ENCODE results near the gene SPTLC3. TPM values are rescaled to one million over a fixed set of nuclear protein-coding genes. Genes with fewer than 3 reads are reported as not detected.

The SPTLC3 gene
- total and polyA plus RNA-seq, 5 donors, result 4.2 to 16.9 (median 13.1) TPM

DNA sequence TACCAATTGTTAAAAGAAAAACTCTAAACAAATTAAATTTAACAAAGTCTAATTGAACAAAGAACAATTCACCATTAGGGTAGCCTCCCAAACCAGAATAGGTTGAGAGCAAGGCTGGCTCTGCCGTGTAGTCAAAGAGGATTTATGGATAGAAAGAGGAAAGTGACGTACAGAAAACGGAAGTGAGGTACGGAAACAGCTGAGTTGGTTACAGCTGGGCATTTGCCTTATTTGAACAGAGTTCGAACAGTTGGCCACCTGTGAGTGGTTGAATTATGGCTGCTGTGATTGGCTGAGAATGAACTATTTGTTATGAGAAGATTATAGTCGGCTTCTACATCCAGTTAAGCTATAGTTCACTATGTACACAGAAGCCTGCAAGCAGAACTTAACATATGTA lies 193.8 kb downstream of the SPTLC3 start:
- DNase-seq, result no peak
- no peaks in the 10 kb centered on the region for H3K9me3 ChIP-seq (ENCODE audit: control insufficient read depth, low read length)
- H3K27me3 ChIP-seq (ENCODE audit: control insufficient read depth, insufficient read depth), result no peaks in the 10 kb centered on the region
- 75% methylated on average over 6 of the region's 6 CpGs for WGBS
- no peak overlapping the region for H3K27ac ChIP-seq (ENCODE audit: low read length)
- H3K4me3 ChIP-seq (ENCODE audit: low read length), result no peak overlapping the region
- intact Hi-C loops (cut with DNase I), result no loop called here
- no peak for ATAC-seq
- H3K4me1 ChIP-seq (ENCODE audit: control insufficient read depth, insufficient read depth, low read length), result no peaks in the 10 kb centered on the region

DNA sequence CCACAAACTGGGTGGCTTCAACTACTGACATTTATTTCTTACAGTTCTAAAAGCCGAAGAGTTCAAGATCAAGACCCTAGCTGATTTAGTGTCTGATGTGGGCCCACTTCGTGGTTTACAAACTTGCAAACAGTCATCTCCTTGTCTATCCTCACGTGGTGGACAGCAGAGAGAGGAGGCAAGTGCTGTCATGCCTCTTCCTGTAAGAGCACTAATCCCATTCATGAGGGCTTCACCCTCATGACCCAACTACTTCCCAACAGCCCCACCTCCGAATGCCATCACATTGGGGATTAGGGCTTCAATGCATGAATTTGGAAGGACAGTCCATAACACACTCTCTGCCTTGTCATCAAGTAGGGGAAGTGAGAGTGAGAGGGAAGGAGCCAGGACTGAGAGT lies 196.7 kb downstream of the SPTLC3 start:
- no peaks in the 10 kb centered on the region for H3K27me3 ChIP-seq (ENCODE audit: control insufficient read depth, insufficient read depth)
- DNase-seq (no peak), ATAC-seq (no peak)
- WGBS, result 71% methylated on average over 4 of the region's 4 CpGs
- no peak overlapping the region for H3K4me3 ChIP-seq (ENCODE audit: low read length)
- H3K4me1 ChIP-seq (ENCODE audit: control insufficient read depth, insufficient read depth, low read length), result no peaks in the 10 kb centered on the region
- H3K27ac ChIP-seq (ENCODE audit: low read length), result no peak overlapping the region
- intact Hi-C loops (cut with DNase I), result no loop called here
- H3K9me3 ChIP-seq (ENCODE audit: control insufficient read depth, low read length), result no peaks in the 10 kb centered on the region

DNA sequence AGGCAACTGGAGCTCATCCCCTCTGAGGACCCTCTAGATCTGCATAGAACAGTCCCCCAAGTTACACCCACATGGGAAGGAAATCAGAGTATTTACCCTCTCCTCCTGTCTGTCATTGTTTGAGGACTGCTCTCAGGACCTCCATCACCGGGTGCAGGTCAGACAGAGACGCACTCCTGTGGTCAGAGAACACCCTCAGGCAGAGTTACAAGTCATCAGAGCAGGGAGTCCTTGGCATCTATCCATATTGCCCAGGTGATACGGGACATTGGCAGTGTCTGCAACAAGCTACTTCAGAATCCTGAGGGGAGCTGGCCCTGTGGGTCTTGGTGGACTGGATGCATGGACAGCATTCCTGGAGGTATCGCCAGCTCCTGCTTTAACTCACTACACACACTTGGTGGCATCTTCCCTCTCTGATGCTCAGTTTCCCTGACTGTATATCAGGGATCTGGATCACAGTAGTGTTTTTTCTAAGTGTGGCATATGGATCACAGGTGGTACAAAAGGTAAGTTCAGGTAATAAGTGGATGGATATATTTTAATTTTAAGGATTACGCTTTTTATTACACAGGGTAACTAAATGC lies 197.2 kb downstream of the SPTLC3 start:
- intact Hi-C loops (cut with DNase I), result no loop called here
- 75% methylated on average over 5 of the region's 5 CpGs for WGBS
- Histone ChIP-seq H3K27ac (ENCODE audit: low read length) (no peak overlapping the region), H3K4me3 (ENCODE audit: low read length) (no peak overlapping the region), H3K4me1 (ENCODE audit: control insufficient read depth, insufficient read depth, low read length) (no peaks in the 10 kb centered on the region), H3K9me3 (ENCODE audit: control insufficient read depth, low read length) (no peaks in the 10 kb centered on the region), H3K27me3 (ENCODE audit: control insufficient read depth, insufficient read depth) (no peaks in the 10 kb centered on the region)
- ATAC-seq (no peak), DNase-seq (no peak)

GRCh38 chr20:13207016-13207415 lies 198.2 kb downstream of the SPTLC3 start:
- no peaks in the 10 kb centered on the region for H3K4me1 ChIP-seq (ENCODE audit: control insufficient read depth, insufficient read depth, low read length)
- no peaks in the 10 kb centered on the region for H3K27me3 ChIP-seq (ENCODE audit: control insufficient read depth, insufficient read depth)
- DNase-seq (no peak), ATAC-seq (no peak)
- intact Hi-C loops (cut with DNase I), result no loop called here
- no peaks in the 10 kb centered on the region for H3K9me3 ChIP-seq (ENCODE audit: control insufficient read depth, low read length)
- no peak overlapping the region for H3K27ac ChIP-seq (ENCODE audit: low read length)
- WGBS, result 96% methylated on average over 2 of the region's 2 CpGs
- H3K4me3 ChIP-seq (ENCODE audit: low read length), result no peak overlapping the region

DNA sequence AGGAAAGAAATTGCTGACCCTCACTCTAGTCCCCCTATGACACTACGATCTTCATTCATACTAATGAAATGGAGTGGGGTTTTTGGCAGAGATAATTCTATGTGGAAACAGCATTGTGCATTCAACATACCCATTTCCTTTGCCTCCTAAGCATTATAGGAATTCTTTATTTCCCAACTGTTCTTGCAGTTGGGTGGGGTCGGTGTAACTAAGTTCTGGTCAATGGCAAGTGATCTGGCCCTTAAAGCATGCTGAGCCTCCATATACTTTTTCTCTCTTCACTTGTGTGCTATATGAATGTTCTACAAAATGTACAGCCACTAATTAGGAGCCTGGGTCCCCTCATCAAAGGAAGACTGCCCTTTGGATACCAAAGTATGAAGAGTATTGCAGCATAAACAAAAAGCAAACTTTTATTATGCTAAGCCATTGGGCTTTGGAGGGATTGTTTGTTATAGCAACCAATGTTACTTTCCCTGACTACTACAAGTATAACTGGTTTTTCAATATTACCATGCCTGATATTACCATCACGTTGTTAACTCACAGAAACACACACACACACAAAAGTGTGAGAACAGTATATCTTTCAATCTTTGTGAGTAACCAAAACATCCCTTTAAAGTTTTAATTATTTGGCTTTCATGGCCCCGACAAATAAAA lies 203.3 kb downstream of the SPTLC3 start:
- Histone ChIP-seq H3K4me1 (ENCODE audit: control insufficient read depth, insufficient read depth, low read length) (no peaks in the 10 kb centered on the region), H3K9me3 (ENCODE audit: control insufficient read depth, low read length) (no peaks in the 10 kb centered on the region), H3K27ac (ENCODE audit: low read length) (no peak overlapping the region), H3K27me3 (ENCODE audit: control insufficient read depth, insufficient read depth) (no peaks in the 10 kb centered on the region), H3K4me3 (ENCODE audit: low read length) (no peak overlapping the region)
- DNase-seq (no peak), ATAC-seq (no peak)
- intact Hi-C loops (cut with DNase I), result no loop called here
- 74% methylated on average over 4 of the region's 4 CpGs for WGBS

DNA sequence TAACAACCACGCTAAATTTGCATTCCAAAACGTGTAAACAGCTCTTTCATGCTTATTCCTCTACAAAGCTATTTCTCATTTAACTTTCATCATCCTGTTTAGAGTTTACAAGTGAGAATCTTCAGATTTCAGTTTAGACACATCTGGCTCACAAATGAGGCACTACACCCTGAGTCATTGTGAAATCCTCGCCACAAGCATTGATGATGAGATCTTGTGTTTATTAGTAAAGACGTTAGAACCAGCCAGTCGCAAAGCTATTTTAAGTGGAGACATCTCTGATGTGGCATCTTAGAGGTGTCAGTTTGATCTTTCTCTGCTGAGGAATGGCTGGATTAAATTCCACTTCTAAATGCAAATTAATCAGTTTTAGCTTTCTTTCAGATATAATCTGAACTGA lies 204.0 kb downstream of the SPTLC3 start:
- no peak for ATAC-seq
- H3K27me3 ChIP-seq (ENCODE audit: control insufficient read depth, insufficient read depth), result no peaks in the 10 kb centered on the region
- no peak overlapping the region for H3K27ac ChIP-seq (ENCODE audit: low read length)
- 57% methylated on average over 5 of the region's 5 CpGs for WGBS
- H3K4me1 ChIP-seq (ENCODE audit: control insufficient read depth, insufficient read depth, low read length), result no peaks in the 10 kb centered on the region
- H3K4me3 ChIP-seq (ENCODE audit: low read length), result no peak overlapping the region
- H3K9me3 ChIP-seq (ENCODE audit: control insufficient read depth, low read length), result no peaks in the 10 kb centered on the region
- intact Hi-C loops (cut with DNase I), result no loop called here
- no peak for DNase-seq

GRCh38 chr20:13213335-13213734 lies 204.6 kb downstream of the SPTLC3 start:
- Histone ChIP-seq H3K27ac (ENCODE audit: low read length) (no peak overlapping the region), H3K27me3 (ENCODE audit: control insufficient read depth, insufficient read depth) (no peaks in the 10 kb centered on the region), H3K4me3 (ENCODE audit: low read length) (no peak overlapping the region), H3K9me3 (ENCODE audit: control insufficient read depth, low read length) (no peaks in the 10 kb centered on the region), H3K4me1 (ENCODE audit: control insufficient read depth, insufficient read depth, low read length) (no peaks in the 10 kb centered on the region)
- ATAC-seq (no peak), DNase-seq (no peak)
- intact Hi-C loops (cut with DNase I), result no loop called here
- WGBS, result 82% methylated on average over 1 of the region's 1 CpG

- intact Hi-C loops (cut with DNase I), result no loop called here
- 35% methylated on average over 1 of the region's 1 CpG for WGBS
- no peak for ATAC-seq
These were observed 207.8 kb downstream of the SPTLC3 start for GRCh38 chr20:13216533-13216932.

More at GRCh38 chr20:13216533-13216932, 207.8 kb downstream of the SPTLC3 start:
- H3K9me3 ChIP-seq (ENCODE audit: control insufficient read depth, low read length), result no peaks in the 10 kb centered on the region
- no peak overlapping the region for H3K27ac ChIP-seq (ENCODE audit: low read length)
- no peak overlapping the region for H3K4me3 ChIP-seq (ENCODE audit: low read length)
- no peak for DNase-seq
- H3K27me3 ChIP-seq (ENCODE audit: control insufficient read depth, insufficient read depth), result no peaks in the 10 kb centered on the region
- no peaks in the 10 kb centered on the region for H3K4me1 ChIP-seq (ENCODE audit: control insufficient read depth, insufficient read depth, low read length)

Other genes with a start within 250 kb of the SPTLC3 start
- gene ISM1, start 212.3 kb downstream of the SPTLC3 start, total RNA-seq, result 1 to 10 TPM in 2 of 4 donors, under 1 TPM in 2; 0.23 to 3.4 (median 1.1) TPM
- gene ISM1, start 212.3 kb downstream of the SPTLC3 start, polyA plus RNA-seq, result 1.0 TPM

Data from right cardiac atrium (tissue), 5 donors.